H9 (cell line): ENCODE results near the gene CALY. TPM values are rescaled to one million over a fixed set of nuclear protein-coding genes. Genes with fewer than 3 reads are reported as not detected.

ENCODE experiments used
- DNase-seq: peaks from one replicate; pipeline ENCODE4 v3.0.0-alpha.2; 2017
- H2AFZ ChIP-seq: one replicate; pipeline ENCODE4 v1.6.1; 2013; ENCODE audit warnings: mild to moderate bottlenecking, low read length, control low read depth, moderate library complexity
- H2AK5ac ChIP-seq: 2 replicates; pipeline ENCODE4 v1.6.1; 2013; ENCODE audit warnings: low read length, control low read depth, mixed read lengths; ENCODE audit not compliant: insufficient read length
- H2BK120ac ChIP-seq: one replicate; pipeline ENCODE4 v1.6.1; 2013; ENCODE audit warnings: low read depth, mild to moderate bottlenecking, low read length, control low read depth, inconsistent platforms; ENCODE audit not compliant: poor library complexity, severe bottlenecking
- H2BK12ac ChIP-seq: 2 replicates; pipeline ENCODE4 v1.6.1; 2013; ENCODE audit warnings: low read length, control low read depth, mixed read lengths, low read depth; ENCODE audit not compliant: insufficient read length
- H2BK15ac ChIP-seq: 2 replicates; pipeline ENCODE4 v1.6.1; 2013; ENCODE audit warnings: low read depth, low read length, control low read depth
- H2BK20ac ChIP-seq: one replicate; pipeline ENCODE4 v1.6.1; 2013; ENCODE audit warnings: low read depth, mild to moderate bottlenecking, low read length, control low read depth, inconsistent platforms; ENCODE audit not compliant: poor library complexity, severe bottlenecking
- H2BK5ac ChIP-seq: 2 replicates; pipeline ENCODE4 v1.6.1; 2013; ENCODE audit warnings: low read length, control low read depth, mixed read lengths; ENCODE audit not compliant: insufficient read length
- H3K14ac ChIP-seq: 2 replicates; pipeline ENCODE4 v1.6.1; 2013; ENCODE audit warnings: low read length, control low read depth; ENCODE audit not compliant: insufficient read depth
- H3K18ac ChIP-seq: 2 replicates; pipeline ENCODE4 v1.6.1; 2013; ENCODE audit warnings: low read depth, mild to moderate bottlenecking, mixed read lengths, low read length, control low read depth; ENCODE audit not compliant: insufficient read length
- H3K23ac ChIP-seq: 2 replicates; pipeline ENCODE4 v1.6.1; 2013; ENCODE audit warnings: low read length, control low read depth, mixed read lengths, low read depth; ENCODE audit not compliant: insufficient read length
- H3K23me2 ChIP-seq: 2 replicates; pipeline ENCODE4 v1.6.1; 2013; ENCODE audit warnings: low read depth, mild to moderate bottlenecking, mixed read lengths, low read length, control low read depth; ENCODE audit not compliant: insufficient read length, poor library complexity, severe bottlenecking
- H3K27ac ChIP-seq: 2 replicates; pipeline ENCODE4 v1.5.1; 2013; ENCODE audit warnings: low read length, control low read depth, mixed read lengths, low read depth; ENCODE audit not compliant: insufficient read length
- H3K27me3 ChIP-seq: 2 replicates; pipeline ENCODE4 v1.6.1; 2013; ENCODE audit warnings: low read length, control low read depth, inconsistent platforms; ENCODE audit not compliant: insufficient read depth
- H3K4ac ChIP-seq: 2 replicates; pipeline ENCODE4 v1.6.1; 2013; ENCODE audit warnings: low read depth, mild to moderate bottlenecking, control low read depth, inconsistent platforms, low read length, moderate library complexity
- H3K4me1 ChIP-seq: 2 replicates; pipeline ENCODE4 v1.6.1; 2013; ENCODE audit warnings: low read length, control low read depth, inconsistent platforms; ENCODE audit not compliant: insufficient read depth
- H3K4me2 ChIP-seq: 2 replicates; pipeline ENCODE4 v1.6.1; 2013; ENCODE audit warnings: low read length, control low read depth, mixed read lengths; ENCODE audit not compliant: insufficient read length, insufficient read depth
- H3K56ac ChIP-seq: 2 replicates; pipeline ENCODE4 v1.6.1; 2013; ENCODE audit warnings: low read depth, mild to moderate bottlenecking, mixed read lengths, low read length, control low read depth; ENCODE audit not compliant: insufficient read length
- H3K79me1 ChIP-seq: 2 replicates; pipeline ENCODE4 v1.6.1; 2013; ENCODE audit warnings: low read depth, mild to moderate bottlenecking, moderate library complexity, low read length, control low read depth, inconsistent platforms; ENCODE audit not compliant: insufficient read depth, poor library complexity, severe bottlenecking
- H3K79me2 ChIP-seq: 2 replicates; pipeline ENCODE4 v1.6.1; 2013; ENCODE audit warnings: low read length, control low read depth, inconsistent platforms; ENCODE audit not compliant: insufficient read depth
- H3K9ac ChIP-seq: 2 replicates; pipeline ENCODE4 v1.6.1; 2013; ENCODE audit warnings: low read length, control low read depth, mixed read lengths; ENCODE audit not compliant: insufficient read length; ENCODE audit errors: extremely low read depth
- H3K9me3 ChIP-seq: one replicate; pipeline ENCODE4 v1.6.1; 2013; ENCODE audit warnings: low read depth, low read length, inconsistent platforms; ENCODE audit not compliant: control insufficient read depth
- H3T11ph ChIP-seq: one replicate; pipeline ENCODE4 v1.6.1; 2013; ENCODE audit warnings: mild to moderate bottlenecking, low read length, control low read depth, inconsistent platforms
- H4K20me1 ChIP-seq: one replicate; pipeline ENCODE4 v1.6.1; 2013; ENCODE audit not compliant: control insufficient read depth, insufficient read length, insufficient read depth
- H4K5ac ChIP-seq: 2 replicates; pipeline ENCODE4 v1.6.1; 2013; ENCODE audit warnings: low read depth, mild to moderate bottlenecking, mixed read lengths, low read length, control low read depth; ENCODE audit not compliant: insufficient read length
- H4K8ac ChIP-seq: replicated peaks from 2 replicates; pipeline ENCODE4 v1.6.1; 2013; ENCODE audit warnings: low read length, control low read depth, mixed read lengths, low read depth; ENCODE audit not compliant: insufficient read length
- H4K91ac ChIP-seq: 2 replicates; pipeline ENCODE4 v1.6.1; 2013; ENCODE audit warnings: low read depth, mild to moderate bottlenecking, moderate library complexity, mixed read lengths, low read length, control low read depth; ENCODE audit not compliant: insufficient read length
- H3K27ac Mint-ChIP-seq, 3 experiments: 2 replicates in 2 of 3; 3 replicates in 1 of 3; pipeline ENCODE4 v1.8.0; 2020 to 2021; ENCODE audit warnings: mixed read lengths in 3 of 3, mild to moderate bottlenecking in 1 of 3, moderate library complexity in 1 of 3
- H3K27me3 Mint-ChIP-seq: 2 replicates; pipeline ENCODE4 v1.8.0; 2021; ENCODE audit warnings: low read depth, mild to moderate bottlenecking, moderate library complexity, mixed read lengths
- H3K36me3 Mint-ChIP-seq, 3 experiments: 2 replicates in 2 of 3; 3 replicates in 1 of 3; pipeline ENCODE4 v1.8.0; 2020 to 2021; ENCODE audit warnings: low read depth in 3 of 3, mixed read lengths in 3 of 3; ENCODE audit not compliant: insufficient read depth in 1 of 3
- H3K4me1 Mint-ChIP-seq, 2 experiments: 2 replicates each; pipeline ENCODE4 v1.8.0; 2020; ENCODE audit warnings: mixed read lengths in 2 of 2
- H3K4me3 Mint-ChIP-seq, 2 experiments: 2 replicates in 1 of 2; 3 replicates in 1 of 2; pipeline ENCODE4 v1.8.0; 2020 to 2021; ENCODE audit warnings: mild to moderate bottlenecking in 2 of 2, mixed read lengths in 2 of 2, moderate library complexity in 1 of 2
- H3K9me3 Mint-ChIP-seq, 2 experiments: 2 replicates in 1 of 2; 3 replicates in 1 of 2; pipeline ENCODE4 v1.8.0; 2020; ENCODE audit warnings: mild to moderate bottlenecking in 2 of 2, mixed read lengths in 2 of 2, moderate library complexity in 1 of 2
- WGBS: extraction: QIAGEN DNeasy Blood & Tissue Kit; methylation state at CpG from one replicate; pipeline ENCODE4 v1.1.7; 2013; ENCODE audit warnings: missing lambda C conversion rate, low lambda C conversion rate, mixed read lengths; ENCODE audit not compliant: insufficient read length; ENCODE audit errors: extremely low coverage; 5-methylcytosine and 5-hydroxymethylcytosine counted together
- total RNA-seq: library from RNA; stranded (reverse); gene quantifications from 2 replicates; pipeline ENCODE4 v1.2.1, GENCODE V29; 2021
- TF ChIP-seq, protein P1 (sequence below): fragments of 200-600 bp; sonication (generic); conservative IDR thresholded peaks from 3 replicates; pipeline ENCODE4 v1.8.0; 2021; ENCODE audit warnings: antibody characterized with exemption, mild to moderate bottlenecking

Gene CALY
- total RNA-seq, 1 experiment from 2014 or later, result 2.9 TPM

DNA sequence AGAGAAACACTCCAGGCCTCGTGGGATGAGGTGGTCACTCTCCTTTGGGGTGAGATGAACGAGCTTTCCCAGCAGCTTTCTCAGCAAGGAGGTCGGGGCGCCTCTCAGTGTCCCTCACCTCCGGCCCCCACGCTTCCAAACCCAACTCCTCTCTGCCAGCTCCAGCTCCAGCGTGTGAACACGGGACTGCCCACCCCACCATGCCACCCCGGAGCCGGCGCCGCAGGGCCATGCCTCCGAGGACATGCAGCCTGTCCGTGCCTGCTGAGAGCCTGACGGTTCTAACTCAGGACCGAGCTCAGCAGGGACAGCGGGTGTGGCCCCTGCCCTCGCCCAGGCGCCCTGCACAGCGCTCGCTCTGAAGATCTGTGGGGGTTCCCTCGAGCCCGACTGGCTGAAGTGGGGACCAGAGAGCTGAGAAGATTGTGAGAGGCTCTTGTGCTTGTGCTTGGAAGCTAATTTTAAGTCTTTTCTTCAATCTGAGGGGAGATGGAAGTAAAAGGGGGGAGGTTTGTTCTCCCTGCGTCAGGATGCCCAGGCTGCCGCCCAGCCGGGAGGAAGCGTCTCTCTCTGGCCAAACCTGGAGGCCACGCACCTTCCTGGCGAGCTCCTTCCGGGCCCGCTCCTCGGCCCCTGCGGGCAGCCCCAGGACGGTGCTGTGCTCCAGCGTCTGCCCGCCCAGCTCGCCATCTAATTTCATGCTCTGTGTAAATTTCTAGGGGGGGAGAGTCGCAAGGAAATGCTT, 54.9 kb downstream of the CALY start:
- Mint-ChIP-seq H3K27me3 (no peaks in the 10 kb centered on the region), H3K9me3 (no peaks in the 10 kb centered on the region), H3K27ac (peak overlapping the region in 1 of 3 experiments; percentile 6; a peak in 1 of 7 replicates), H3K4me3 (no peak overlapping the region), H3K36me3 (peaks cover 17 to 59% (median 48%) of the 10 kb centered on the region in 3 experiments; a peak in 6 of 7 replicates), H3K4me1 (0 out of 4 replicates have a peak, but pooled peaks cover 0 to 3% of the 10 kb centered on the region in 2 experiments)
- Histone ChIP-seq H3K23ac (no peak overlapping the region), H3K4me1 (no peaks in the 10 kb centered on the region), H3K4me2 (no peak overlapping the region), H3K27me3 (no peaks in the 10 kb centered on the region), H3K14ac (no peak overlapping the region), H2BK15ac (no peak overlapping the region), H3K4ac (no peak overlapping the region), H4K5ac (no peak overlapping the region), H3K56ac (no peak overlapping the region), H3K9me3 (no peaks in the 10 kb centered on the region), H3K23me2 (no peaks in the 10 kb centered on the region), H2BK12ac (no peak overlapping the region), H2BK120ac (no peak overlapping the region), H4K20me1 (no peaks in the 10 kb centered on the region), H3K79me1 (no peaks in the 10 kb centered on the region), H4K8ac (no peak overlapping the region), H3K18ac (no peak overlapping the region), H2BK20ac (no peak overlapping the region), H3K27ac (no peak overlapping the region), H3K9ac (no peak overlapping the region), H2AFZ (no peak overlapping the region), H3K79me2 (no peaks in the 10 kb centered on the region), H3T11ph (no peak overlapping the region), H2BK5ac (no peak overlapping the region), H2AK5ac (no peak overlapping the region), H4K91ac (no peak overlapping the region)
- TF ChIP-seq, protein P1, sequence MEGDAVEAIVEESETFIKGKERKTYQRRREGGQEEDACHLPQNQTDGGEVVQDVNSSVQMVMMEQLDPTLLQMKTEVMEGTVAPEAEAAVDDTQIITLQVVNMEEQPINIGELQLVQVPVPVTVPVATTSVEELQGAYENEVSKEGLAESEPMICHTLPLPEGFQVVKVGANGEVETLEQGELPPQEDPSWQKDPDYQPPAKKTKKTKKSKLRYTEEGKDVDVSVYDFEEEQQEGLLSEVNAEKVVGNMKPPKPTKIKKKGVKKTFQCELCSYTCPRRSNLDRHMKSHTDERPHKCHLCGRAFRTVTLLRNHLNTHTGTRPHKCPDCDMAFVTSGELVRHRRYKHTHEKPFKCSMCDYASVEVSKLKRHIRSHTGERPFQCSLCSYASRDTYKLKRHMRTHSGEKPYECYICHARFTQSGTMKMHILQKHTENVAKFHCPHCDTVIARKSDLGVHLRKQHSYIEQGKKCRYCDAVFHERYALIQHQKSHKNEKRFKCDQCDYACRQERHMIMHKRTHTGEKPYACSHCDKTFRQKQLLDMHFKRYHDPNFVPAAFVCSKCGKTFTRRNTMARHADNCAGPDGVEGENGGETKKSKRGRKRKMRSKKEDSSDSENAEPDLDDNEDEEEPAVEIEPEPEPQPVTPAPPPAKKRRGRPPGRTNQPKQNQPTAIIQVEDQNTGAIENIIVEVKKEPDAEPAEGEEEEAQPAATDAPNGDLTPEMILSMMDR, result no peak
- WGBS, result no CpG with 5 or more reads among the region's 38 CpGs
- no peak for DNase-seq
